ENCODE data around the gene DNAAF1.

DNA sequence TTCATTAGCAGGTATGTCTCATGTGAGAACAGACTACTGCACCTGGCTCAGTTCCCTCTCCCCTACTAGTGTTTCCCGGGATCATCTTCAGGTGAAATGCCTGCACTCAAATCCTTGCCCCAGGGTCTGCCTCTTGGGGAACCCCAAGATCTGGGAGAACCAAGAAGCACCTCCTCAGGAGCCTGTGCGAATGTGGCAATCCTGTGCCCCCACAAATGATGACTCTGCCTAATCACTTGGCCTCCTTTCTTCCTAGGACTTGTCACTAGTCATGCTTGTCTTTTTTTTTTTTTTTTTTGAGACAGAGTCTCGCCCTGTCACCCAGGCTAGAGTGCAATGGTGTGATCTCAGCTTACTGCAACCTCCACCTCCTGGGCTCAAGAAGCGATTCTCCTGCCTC lies 67.5 kb downstream of the DNAAF1 start:
- TF ChIP-seq, protein P1, sequence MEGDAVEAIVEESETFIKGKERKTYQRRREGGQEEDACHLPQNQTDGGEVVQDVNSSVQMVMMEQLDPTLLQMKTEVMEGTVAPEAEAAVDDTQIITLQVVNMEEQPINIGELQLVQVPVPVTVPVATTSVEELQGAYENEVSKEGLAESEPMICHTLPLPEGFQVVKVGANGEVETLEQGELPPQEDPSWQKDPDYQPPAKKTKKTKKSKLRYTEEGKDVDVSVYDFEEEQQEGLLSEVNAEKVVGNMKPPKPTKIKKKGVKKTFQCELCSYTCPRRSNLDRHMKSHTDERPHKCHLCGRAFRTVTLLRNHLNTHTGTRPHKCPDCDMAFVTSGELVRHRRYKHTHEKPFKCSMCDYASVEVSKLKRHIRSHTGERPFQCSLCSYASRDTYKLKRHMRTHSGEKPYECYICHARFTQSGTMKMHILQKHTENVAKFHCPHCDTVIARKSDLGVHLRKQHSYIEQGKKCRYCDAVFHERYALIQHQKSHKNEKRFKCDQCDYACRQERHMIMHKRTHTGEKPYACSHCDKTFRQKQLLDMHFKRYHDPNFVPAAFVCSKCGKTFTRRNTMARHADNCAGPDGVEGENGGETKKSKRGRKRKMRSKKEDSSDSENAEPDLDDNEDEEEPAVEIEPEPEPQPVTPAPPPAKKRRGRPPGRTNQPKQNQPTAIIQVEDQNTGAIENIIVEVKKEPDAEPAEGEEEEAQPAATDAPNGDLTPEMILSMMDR (IDR thresholded peaks at IDR 0.05), result no peak
- TF ChIP-seq POLR2A (IDR thresholded peaks at IDR 0.05), result no peak

All from heart left ventricle (tissue), 13 donors.